A549 treated with DMSO at 1 μM for 4 hours (cell line): ENCODE results near the gene S100A12. TPM values are rescaled to one million over a fixed set of nuclear protein-coding genes. Genes with fewer than 3 reads are reported as not detected.

Source experiments
- total RNA-seq: library from RNA; stranded (reverse); fragments of 200-300 nt; extraction: Qiagen RNA extraction; gene quantifications from 5 replicates; pipeline ENCODE4 v1.2.3, GENCODE V29; 2022; ENCODE audit warnings: low read depth

S100A12 gene
- not detected in 5 replicates for total RNA-seq

GRCh38 chr1:153375511-153375910 is at the start of gene S100A12:
TSS of gene S100A12 (minus strand) at chr1:153375621. CDS start at chr1:153374592, 1,029 bp downstream.

GRCh38 chr1:153415850-153416570 is 40.6 kb upstream of the S100A12 start, which contains the start of gene S100A7A:
TSS of gene S100A7A (plus strand) at chr1:153416520. CDS start at chr1:153418083, 1,563 bp downstream.

GRCh38 chr1:153390938-153391710 is 15.7 kb upstream of the S100A12 start, which contains the start of gene S100A8:
TSS of gene S100A8 (minus strand) at chr1:153391073. CDS start at chr1:153390535, 538 bp downstream.

GRCh38 chr1:153357853-153358690 is 17.3 kb downstream of the S100A12 start, which contains the start of gene S100A9:
TSS of gene S100A9 (plus strand) at chr1:153357854. CDS start at chr1:153358284, 430 bp downstream.

GRCh38 chr1:153348511-153349362 is 26.7 kb downstream of the S100A12 start, which contains the start of gene PGLYRP4:
TSS of gene PGLYRP4 (minus strand) at chr1:153348841. CDS start at chr1:153347932, 909 bp downstream.

Other genes with a start within 250 kb of the S100A12 start
- not detected in 5 replicates for gene SPRR2G, start 224.7 kb downstream of the S100A12 start, total RNA-seq
- gene LELP1, start 172.2 kb downstream of the S100A12 start, total RNA-seq = not detected in 5 replicates
- gene PRR9, start 158.0 kb downstream of the S100A12 start, total RNA-seq = not detected in 5 replicates
- not detected in 5 replicates for gene LORICRIN, start 115.9 kb downstream of the S100A12 start, total RNA-seq
- not detected in 5 replicates for gene PGLYRP3, start 62.7 kb downstream of the S100A12 start, total RNA-seq
- gene PGLYRP4, start 26.8 kb downstream of the S100A12 start, total RNA-seq = not detected in 5 replicates
- 0.52 to 1.0 TPM (median 0.95 TPM) in 5 replicates for gene S100A9, start 17.8 kb downstream of the S100A12 start, total RNA-seq
- gene S100A8, start 15.5 kb upstream of the S100A12 start, total RNA-seq = not detected in 5 replicates
- not detected in 5 replicates for gene S100A7A, start 40.9 kb upstream of the S100A12 start, total RNA-seq
- not detected in 5 replicates for gene S100A7, start 85.0 kb upstream of the S100A12 start, total RNA-seq
- gene S100A6, start 160.4 kb upstream of the S100A12 start, total RNA-seq = 3,152 to 3,428 TPM (median 3,355 TPM) in 5 replicates
- 0.52 to 0.90 TPM (median 0.69 TPM) in 4 of 5 replicates, not detected in the other for gene S100A5, start 165.3 kb upstream of the S100A12 start, total RNA-seq
- 1,502 to 1,789 TPM (median 1,685 TPM) in 5 replicates for gene S100A4, start 170.2 kb upstream of the S100A12 start, total RNA-seq
- 79.7 to 94.4 TPM (median 93.6 TPM) in 5 replicates for gene S100A3, start 173.6 kb upstream of the S100A12 start, total RNA-seq
- 16.8 to 29.9 TPM (median 23.4 TPM) in 5 replicates for gene S100A2, start 190.2 kb upstream of the S100A12 start, total RNA-seq
- gene S100A16, start 237.5 kb upstream of the S100A12 start, total RNA-seq = 441 to 483 TPM (median 469 TPM) in 5 replicates
- 0.30 to 0.74 TPM (median 0.60 TPM) in 5 replicates for gene S100A14, start 240.7 kb upstream of the S100A12 start, total RNA-seq